Natural killer cell (primary cell): Measurements from ENCODE around the gene CFAP157. TPM values are rescaled to one million over a fixed set of nuclear protein-coding genes. Genes with fewer than 3 reads are reported as not detected.

Source experiments
- ATAC-seq, 3 donors: fragments of 150-1000 bp in 2 of 3; fragments of 200-7000 bp in 1 of 3; cut with Tn5 transposase; 1 replicate in 1 of 3; 2 replicates in 2 of 3; pipeline ENCODE4 v1.10.0; 2021; ENCODE audit warnings: mild to moderate bottlenecking in 2 of 3, moderate library complexity in 2 of 3
- DNase-seq, 2 donors: peaks; one replicate each; pipeline versions ENCODE4 v3.0.0 to v3.0.0-alpha.2; 2013 to 2021; ENCODE audit warnings: mixed read lengths in 1 of 2
- H3K27ac ChIP-seq: one replicate; pipeline ENCODE4 v1.5.1; 2013; ENCODE audit warnings: mild to moderate bottlenecking, low read length
- H3K27me3 ChIP-seq: one replicate; pipeline ENCODE4 v1.6.1; 2013; ENCODE audit warnings: low read length; ENCODE audit not compliant: control insufficient read depth, insufficient read depth
- H3K36me3 ChIP-seq: one replicate; pipeline ENCODE4 v1.6.1; 2013; ENCODE audit warnings: low read length; ENCODE audit not compliant: control insufficient read depth, insufficient read depth
- H3K4me1 ChIP-seq: one replicate; pipeline ENCODE4 v1.6.1; 2013; ENCODE audit warnings: low read length; ENCODE audit not compliant: control insufficient read depth, insufficient read depth
- H3K4me3 ChIP-seq: one replicate; pipeline ENCODE4 v1.5.1; 2013; ENCODE audit warnings: low read length
- H3K9me3 ChIP-seq: one replicate; pipeline ENCODE4 v1.6.1; 2013; ENCODE audit warnings: low read length; ENCODE audit not compliant: control insufficient read depth, insufficient read depth
- H3K27ac Mint-ChIP-seq, 2 donors: one replicate each; pipeline ENCODE4 v1.8.0; 2022; ENCODE audit warnings: mild to moderate bottlenecking in 2 of 2, mixed read lengths in 2 of 2, moderate library complexity in 1 of 2
- H3K27me3 Mint-ChIP-seq, 2 donors: one replicate each; pipeline ENCODE4 v1.8.0; 2022; ENCODE audit warnings: low read depth in 2 of 2, mixed read lengths in 2 of 2
- H3K36me3 Mint-ChIP-seq: one replicate; pipeline ENCODE4 v1.8.0; 2022; ENCODE audit warnings: mixed read lengths
- H3K4me1 Mint-ChIP-seq, 2 donors: one replicate each; pipeline ENCODE4 v1.8.0; 2022; ENCODE audit warnings: mixed read lengths in 2 of 2
- H3K4me3 Mint-ChIP-seq: one replicate; pipeline ENCODE4 v1.8.0; 2022; ENCODE audit warnings: mild to moderate bottlenecking, moderate library complexity, mixed read lengths
- H3K9me3 Mint-ChIP-seq, 2 donors: one replicate each; pipeline ENCODE4 v1.8.0; 2022; ENCODE audit warnings: mixed read lengths in 2 of 2
- WGBS: methylation state at CpG from one replicate; pipeline ENCODE4 v1.1.7; 2013; ENCODE audit warnings: missing lambda C conversion rate; ENCODE audit not compliant: insufficient coverage; 5-methylcytosine and 5-hydroxymethylcytosine counted together
- intact Hi-C: fragments of 100-400 bp; cut with micrococcal nuclease; formaldehyde crosslinking; loops from one replicate; pipeline ENCODE4 v1.14.2; 2022
- total RNA-seq, 4 donors: library from RNA; stranded (reverse); fragments of 120-200 nt in 1 of 4; gene quantifications; one replicate each; pipeline versions ENCODE4 v1.2.3 to v1.2.4, GENCODE V29; 2013 to 2022
- TF ChIP-seq, protein P1 (sequence below): fragments of 200-600 bp; IDR thresholded peaks from one replicate; pipeline ENCODE4 v1.8.0; 2022; ENCODE audit warnings: antibody characterized with exemption

CFAP157 gene
- total RNA-seq, 3 donors from 2014 or later (not counting 1 experiment from before 2014, with no cell fraction given): not detected

DNA sequence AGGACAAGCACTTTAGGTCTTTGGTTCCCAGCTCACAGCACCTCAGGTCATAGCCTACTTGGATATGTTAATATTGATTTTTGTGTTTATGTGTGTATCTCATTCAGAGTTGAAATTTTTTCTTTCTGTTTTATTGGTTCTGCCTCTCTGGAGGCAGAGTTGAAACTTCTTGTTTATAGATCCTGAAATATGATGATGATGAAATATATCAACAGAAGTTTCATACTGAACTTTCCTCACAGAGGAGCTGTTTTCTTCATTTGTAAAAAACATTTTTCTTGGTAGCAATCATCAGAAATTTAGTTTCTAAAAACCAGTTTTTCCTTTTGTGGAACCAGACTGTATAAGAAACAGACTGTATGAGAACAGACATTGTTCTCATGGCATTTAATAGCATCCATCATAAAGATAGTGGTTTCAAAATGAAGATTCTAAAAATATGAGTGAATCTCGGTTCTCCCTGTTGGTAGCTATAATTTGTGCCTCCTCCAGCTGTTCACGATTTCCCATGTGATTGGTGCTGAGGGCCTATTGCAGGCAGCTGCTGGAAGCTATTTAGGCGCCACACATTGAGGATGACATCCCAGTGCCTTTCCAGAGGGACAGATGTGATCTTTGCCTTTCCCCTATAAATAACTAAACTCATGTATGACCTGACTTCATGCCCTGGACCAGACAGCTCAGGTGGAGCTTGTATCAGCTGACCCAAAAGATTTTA is 39.5 kb upstream of the CFAP157 start:
- no peaks in the 10 kb centered on the region for H3K4me1 ChIP-seq
- H3K36me3 Mint-ChIP-seq: no peaks in the 10 kb centered on the region
- WGBS: 77% methylated on average over 3 of the region's 3 CpGs
- no peaks in the 10 kb centered on the region for H3K36me3 ChIP-seq
- H3K9me3 ChIP-seq: no peaks in the 10 kb centered on the region
- peaks cover 6 to 11% of the 10 kb centered on the region in 2 donors for H3K27me3 Mint-ChIP-seq
- H3K27me3 ChIP-seq: no peaks in the 10 kb centered on the region
- intact Hi-C loops: no loop called here
- DNase-seq: no peak
- TF ChIP-seq, protein P1, sequence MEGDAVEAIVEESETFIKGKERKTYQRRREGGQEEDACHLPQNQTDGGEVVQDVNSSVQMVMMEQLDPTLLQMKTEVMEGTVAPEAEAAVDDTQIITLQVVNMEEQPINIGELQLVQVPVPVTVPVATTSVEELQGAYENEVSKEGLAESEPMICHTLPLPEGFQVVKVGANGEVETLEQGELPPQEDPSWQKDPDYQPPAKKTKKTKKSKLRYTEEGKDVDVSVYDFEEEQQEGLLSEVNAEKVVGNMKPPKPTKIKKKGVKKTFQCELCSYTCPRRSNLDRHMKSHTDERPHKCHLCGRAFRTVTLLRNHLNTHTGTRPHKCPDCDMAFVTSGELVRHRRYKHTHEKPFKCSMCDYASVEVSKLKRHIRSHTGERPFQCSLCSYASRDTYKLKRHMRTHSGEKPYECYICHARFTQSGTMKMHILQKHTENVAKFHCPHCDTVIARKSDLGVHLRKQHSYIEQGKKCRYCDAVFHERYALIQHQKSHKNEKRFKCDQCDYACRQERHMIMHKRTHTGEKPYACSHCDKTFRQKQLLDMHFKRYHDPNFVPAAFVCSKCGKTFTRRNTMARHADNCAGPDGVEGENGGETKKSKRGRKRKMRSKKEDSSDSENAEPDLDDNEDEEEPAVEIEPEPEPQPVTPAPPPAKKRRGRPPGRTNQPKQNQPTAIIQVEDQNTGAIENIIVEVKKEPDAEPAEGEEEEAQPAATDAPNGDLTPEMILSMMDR: no peak
- H3K27ac Mint-ChIP-seq: no peak overlapping the region
- H3K27ac ChIP-seq: no peak overlapping the region
- no peak for ATAC-seq
- no peaks in the 10 kb centered on the region for H3K9me3 Mint-ChIP-seq
- no peak overlapping the region for H3K4me3 Mint-ChIP-seq
- no peaks in the 10 kb centered on the region for H3K4me1 Mint-ChIP-seq
- H3K4me3 ChIP-seq: no peak overlapping the region

DNA sequence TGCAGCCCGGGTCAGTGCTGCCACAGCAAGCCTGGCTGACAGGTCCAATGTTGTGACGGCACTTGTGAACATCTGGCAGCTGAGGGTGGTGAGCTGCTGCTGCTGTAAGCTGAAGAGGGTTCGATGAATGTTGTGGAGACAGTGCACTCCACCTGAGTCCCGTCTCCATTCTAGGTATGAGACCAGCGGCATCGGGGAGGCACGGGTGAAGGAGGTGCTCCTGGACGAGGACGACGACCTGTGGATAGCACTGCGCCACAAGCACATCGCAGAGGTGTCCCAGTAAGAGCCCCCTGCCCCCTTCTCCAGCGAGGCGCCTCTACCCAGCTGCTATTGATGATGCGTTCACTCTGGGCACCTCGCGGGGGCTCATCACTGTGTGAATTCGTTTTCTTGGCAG is 38.9 kb upstream of the CFAP157 start:
- TF ChIP-seq, protein P1: no peak
- intact Hi-C loops: no loop called here
- DNase-seq (no peak), ATAC-seq (no peak)
- Histone ChIP-seq H3K27ac (no peak overlapping the region), H3K9me3 (no peaks in the 10 kb centered on the region), H3K4me1 (no peaks in the 10 kb centered on the region), H3K4me3 (no peak overlapping the region), H3K36me3 (no peaks in the 10 kb centered on the region), H3K27me3 (no peaks in the 10 kb centered on the region)
- H3K4me1 Mint-ChIP-seq: no peaks in the 10 kb centered on the region
- H3K27ac Mint-ChIP-seq: no peak overlapping the region
- 94% methylated on average over 18 of the region's 18 CpGs for WGBS
- peaks cover 6 to 7% of the 10 kb centered on the region in 2 donors for H3K27me3 Mint-ChIP-seq
- H3K36me3 Mint-ChIP-seq: no peaks in the 10 kb centered on the region
- no peak overlapping the region for H3K4me3 Mint-ChIP-seq
- no peaks in the 10 kb centered on the region for H3K9me3 Mint-ChIP-seq

DNA sequence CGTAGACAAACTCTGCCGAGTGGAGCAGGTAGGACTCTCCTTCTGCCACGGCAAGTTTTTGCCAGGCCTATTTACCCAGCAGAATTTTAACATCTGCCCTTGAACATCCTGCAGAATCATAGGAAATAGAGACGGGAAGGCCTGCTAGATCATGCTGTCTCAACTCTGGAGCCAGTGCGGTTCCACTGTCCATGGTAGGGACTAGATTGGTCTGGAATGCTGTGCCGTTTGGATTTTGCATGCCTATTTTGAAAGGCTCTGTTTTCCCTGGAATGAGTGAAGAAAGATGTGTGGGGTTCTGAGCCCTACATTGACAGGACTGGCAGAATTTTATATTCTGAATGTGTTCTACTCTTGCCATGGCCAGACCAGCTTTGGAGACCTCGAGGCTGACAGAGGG is 33.6 kb upstream of the CFAP157 start:
- Histone ChIP-seq H3K4me3 (no peak overlapping the region), H3K36me3 (no peaks in the 10 kb centered on the region), H3K4me1 (no peaks in the 10 kb centered on the region), H3K9me3 (no peaks in the 10 kb centered on the region), H3K27me3 (no peaks in the 10 kb centered on the region), H3K27ac (no peak overlapping the region)
- Mint-ChIP-seq H3K9me3 (no peaks in the 10 kb centered on the region), H3K36me3 (no peaks in the 10 kb centered on the region), H3K4me1 (no peaks in the 10 kb centered on the region), H3K4me3 (no peak overlapping the region), H3K27me3 (no peaks in the 10 kb centered on the region), H3K27ac (no peak overlapping the region)
- DNase-seq (no peak), ATAC-seq (no peak)
- TF ChIP-seq, protein P1: no peak
- intact Hi-C loops: no loop called here
- 93% methylated on average over 7 of the region's 7 CpGs for WGBS

DNA sequence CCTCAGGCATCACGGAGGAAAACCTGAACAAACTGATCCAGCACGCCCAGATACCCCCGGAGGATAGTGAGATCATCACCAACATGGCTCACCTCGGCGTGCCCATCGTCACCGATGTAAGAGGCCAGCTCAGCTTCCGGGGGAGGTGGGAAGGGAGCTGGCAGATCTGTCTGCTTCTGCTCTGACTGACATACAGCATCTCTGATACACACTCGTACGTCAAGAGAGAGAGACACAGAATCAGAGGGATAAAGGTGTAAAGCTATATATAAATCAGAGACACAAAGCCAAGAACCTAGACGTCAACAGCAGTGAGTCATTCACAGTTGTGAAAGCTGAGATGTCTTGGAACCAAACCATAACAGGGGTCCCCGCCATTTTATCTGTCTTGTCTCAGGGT is 30.1 kb upstream of the CFAP157 start:
- WGBS: 88% methylated on average over 10 of the region's 12 CpGs
- no peaks in the 10 kb centered on the region for H3K36me3 Mint-ChIP-seq
- Histone ChIP-seq H3K9me3 (no peaks in the 10 kb centered on the region), H3K36me3 (no peaks in the 10 kb centered on the region), H3K4me1 (no peaks in the 10 kb centered on the region), H3K27me3 (no peaks in the 10 kb centered on the region), H3K27ac (no peak overlapping the region), H3K4me3 (no peak overlapping the region)
- no peaks in the 10 kb centered on the region for H3K4me1 Mint-ChIP-seq
- H3K27ac Mint-ChIP-seq: no peak overlapping the region
- no peaks in the 10 kb centered on the region for H3K27me3 Mint-ChIP-seq
- TF ChIP-seq, protein P1: no peak
- intact Hi-C loops: no loop called here
- H3K4me3 Mint-ChIP-seq: no peak overlapping the region
- no peaks in the 10 kb centered on the region for H3K9me3 Mint-ChIP-seq
- DNase-seq (no peak), ATAC-seq (no peak)
